IPS DF 4.7 (cell line): ENCODE results near the gene CIDEC.
A peak's percentile ranks its signal among the peaks of the same experiment; 100 is the strongest.

Source experiments
- DNase-seq: peaks from one replicate; pipeline ENCODE4 v3.0.0-alpha.2; 2013; ENCODE audit warnings: low spot score; ENCODE audit errors: extremely low read depth

CIDEC gene

DNA sequence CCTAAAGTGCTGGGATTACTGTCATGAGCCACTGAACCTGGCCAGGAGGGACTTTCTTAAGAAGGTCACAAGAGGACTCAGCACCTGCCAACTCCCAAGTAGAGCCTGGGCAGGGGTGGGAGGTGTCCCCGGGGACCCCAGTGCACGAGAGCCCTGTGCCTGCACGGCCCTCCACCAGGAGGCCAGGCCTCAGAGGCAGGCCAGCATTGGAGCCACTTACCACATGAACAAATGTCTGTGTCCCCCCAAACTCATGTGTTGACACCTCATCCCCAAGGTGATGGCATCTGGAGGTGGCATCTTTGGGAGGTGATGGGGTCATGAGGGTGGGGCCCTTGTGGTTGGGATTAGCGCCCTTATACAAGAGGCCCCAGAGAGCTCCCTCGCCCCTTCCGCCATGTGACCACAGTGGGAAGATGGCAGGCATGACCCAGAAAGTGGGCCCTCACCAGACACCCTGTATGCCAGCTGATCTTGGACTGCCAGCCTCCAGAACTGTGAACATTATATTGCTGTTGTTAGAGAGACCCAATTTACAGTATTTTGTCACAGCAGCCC lies 33.0 kb downstream of the CIDEC start:
- DNase-seq, result no peak

DNA sequence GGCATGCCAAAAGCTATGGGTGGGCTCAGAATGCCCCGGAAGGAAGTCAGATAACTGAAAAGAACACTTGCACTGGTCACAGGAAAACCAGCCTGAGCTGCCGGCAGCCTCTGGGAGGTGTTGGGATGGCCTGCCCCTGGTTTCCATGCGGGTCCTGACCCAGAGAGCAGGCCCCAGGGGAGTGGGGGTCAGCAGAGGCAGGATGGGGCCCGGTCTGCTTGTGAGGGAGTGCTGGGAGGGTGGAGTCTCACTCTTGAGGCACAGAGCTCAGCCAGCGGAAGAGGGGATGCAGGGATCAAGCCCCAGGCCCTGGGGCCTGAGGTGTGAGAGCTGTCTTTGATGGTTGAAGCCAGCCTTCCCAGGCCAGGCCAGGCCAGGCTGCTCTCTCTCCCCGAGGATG lies 33.8 kb downstream of the CIDEC start:
- no peak for DNase-seq

DNA sequence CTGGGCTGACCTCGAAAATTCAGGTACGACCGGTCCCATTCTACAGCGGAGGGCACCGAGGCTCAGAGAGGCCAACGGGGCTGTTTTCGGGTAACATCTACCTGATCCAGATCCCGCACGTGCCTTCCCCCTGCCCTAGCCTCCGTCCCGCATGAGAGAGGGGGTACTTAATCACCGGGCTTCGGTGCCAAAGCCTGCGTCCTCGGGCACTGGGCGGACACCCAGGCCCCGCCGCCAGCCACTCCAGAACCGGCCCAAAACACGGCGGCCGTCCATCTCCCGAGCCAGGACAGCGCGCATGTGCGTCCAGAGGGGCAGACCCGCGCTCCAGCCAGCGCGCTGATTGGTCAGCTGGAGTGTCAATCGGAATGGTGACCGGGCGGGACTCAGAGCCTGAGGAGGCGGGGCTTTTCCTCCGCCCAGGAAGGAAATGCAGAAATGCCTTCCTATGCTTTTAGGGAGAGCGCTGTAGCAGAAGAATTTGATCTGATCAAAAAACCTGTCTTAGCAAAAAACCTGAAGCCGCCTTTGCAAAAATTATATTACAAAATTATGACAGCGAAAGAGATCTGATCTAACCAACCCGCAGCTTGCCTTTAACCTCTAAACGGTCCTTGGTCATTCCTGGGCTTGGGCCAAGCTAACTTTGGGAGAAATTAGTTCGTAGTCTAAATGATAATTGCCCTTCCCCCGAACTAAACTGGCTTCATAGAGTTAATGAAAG lies 36.2 kb downstream of the CIDEC start, which contains the start of gene RPUSD3:
Gene RPUSD3, minus strand, starts transcription at position 294 of the 724 bp plus-strand sequence. Its CDS starts 18 bp downstream, at position 276.
- peak; percentile 82 for DNase-seq

DNA sequence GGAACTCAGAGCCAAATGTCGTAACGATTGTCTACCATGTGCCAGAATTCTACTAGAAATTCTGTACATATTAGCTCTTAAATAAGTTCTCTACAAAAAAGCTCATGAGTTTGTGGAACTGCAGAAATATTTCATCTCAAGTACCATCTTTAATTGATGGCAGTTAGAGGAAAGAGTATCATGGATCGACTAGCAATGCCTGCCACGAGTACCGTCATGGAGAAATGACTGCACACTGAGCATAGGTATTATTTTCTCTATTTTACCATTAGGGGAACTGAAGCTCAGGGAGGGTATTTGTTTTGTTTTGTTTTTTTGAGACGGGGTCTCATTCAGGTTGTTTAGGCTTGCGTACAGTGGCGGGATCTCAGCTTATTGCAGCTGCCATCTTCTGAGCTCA lies 39.0 kb downstream of the CIDEC start:
- no peak for DNase-seq

GRCh38 chr3:9838856-9839255 lies 41.2 kb downstream of the CIDEC start:
- DNase-seq, result no peak

GRCh38 chr3:9837701-9838582 lies 42.1 kb downstream of the CIDEC start:
- DNase-seq, result no peak

GRCh38 chr3:9834520-9835380 lies 45.3 kb downstream of the CIDEC start:
- DNase-seq, result no peak

DNA sequence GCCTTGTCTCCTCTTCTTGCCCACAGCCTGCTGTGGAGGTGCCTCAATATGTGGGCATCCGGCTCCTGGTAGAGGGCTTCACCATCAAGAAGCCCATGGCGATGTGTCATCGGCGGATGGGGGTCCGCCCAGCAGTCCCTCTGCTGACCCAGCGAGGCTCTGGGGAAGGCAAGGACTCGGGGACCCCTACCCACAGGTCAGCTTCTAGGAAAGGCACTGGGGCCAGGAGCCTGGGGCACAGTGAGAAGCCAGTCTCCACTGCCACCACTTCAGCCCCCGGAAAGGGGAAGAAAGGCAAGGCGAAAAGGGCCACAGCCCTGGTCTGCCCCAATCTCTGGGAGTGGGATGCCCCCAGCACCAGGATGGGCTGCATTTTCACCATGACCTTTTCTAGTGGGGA lies 47.0 kb downstream of the CIDEC start:
- DNase-seq, result no peak

- no peak for DNase-seq
These were observed 48.8 kb downstream of the CIDEC start for GRCh38 chr3:9831253-9831652.

DNA sequence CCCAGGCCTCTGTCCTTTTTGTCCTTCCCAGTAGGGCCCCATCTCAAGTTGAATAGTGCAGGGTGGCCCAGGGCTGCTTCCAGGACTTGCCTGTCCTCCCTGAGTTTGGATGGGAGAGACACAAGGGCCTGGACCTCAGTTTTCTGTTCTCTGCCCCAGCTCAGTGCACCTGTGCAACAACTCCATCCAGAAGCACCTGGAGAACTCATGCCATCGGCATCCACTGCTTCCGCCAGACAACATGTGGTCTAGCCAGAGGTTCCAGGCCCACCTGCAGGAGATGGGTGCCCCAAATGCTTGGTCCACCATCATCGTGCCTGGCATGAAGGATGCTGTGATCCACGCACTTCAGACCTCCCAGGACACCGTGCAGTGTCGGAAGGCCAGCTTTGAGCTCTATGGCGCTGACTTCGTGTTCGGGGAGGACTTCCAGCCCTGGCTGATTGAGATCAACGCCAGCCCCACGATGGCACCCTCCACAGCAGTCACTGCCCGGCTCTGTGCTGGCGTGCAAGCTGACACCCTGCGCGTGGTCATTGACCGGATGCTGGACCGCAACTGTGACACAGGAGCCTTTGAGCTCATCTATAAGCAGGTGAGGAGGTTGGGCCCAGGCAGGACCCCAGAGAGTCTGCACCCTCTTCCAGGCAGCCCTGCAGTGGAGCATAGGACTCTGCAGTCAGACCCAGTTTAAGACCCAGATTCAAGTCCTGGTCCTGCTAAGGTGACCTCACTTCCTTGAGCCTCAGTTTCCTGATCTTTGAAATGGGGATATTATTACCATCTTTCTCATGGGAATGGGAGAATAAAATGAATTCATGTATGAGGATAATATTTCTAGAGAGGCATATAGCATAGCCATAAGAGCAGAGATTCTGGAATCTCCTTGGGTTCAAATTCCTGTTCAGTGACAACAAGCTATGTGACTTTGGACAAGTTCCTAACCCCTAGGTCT lies 51.0 kb downstream of the CIDEC start:
- no peak for DNase-seq

DNA sequence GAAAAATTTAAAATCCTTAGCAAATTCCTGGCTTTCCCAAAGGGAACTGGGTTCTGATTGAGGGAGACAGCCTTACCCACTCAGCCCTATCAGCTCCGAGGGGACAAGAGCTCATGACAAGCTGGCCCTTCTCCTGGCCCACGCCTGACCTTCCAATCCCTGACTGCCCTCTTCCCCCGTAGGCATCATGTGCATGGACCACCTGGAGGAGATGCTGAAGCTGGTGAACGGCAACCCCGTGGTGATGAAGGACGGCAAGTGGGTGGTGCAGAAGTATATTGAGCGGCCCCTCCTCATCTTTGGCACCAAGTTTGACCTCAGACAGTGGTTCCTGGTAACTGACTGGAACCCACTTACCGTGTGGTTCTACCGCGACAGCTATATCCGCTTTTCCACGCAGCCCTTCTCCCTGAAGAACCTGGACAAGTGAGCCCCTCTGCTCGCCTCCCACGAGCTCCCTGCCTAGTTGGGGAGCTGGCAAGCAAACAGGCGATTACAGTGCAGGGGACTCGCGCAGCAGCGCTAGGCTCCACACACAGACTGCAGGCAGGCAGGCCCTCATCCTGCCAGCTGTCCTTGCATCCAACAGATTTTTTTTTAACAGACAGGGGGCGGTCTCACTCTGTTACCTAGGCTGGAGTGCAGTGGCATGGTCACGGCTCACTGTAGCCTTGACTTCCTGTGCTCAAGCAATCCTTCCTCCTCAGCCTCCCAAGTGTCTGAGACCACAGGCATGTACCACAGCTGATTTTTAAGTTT lies 53.1 kb downstream of the CIDEC start:
- DNase-seq, result no peak

DNA sequence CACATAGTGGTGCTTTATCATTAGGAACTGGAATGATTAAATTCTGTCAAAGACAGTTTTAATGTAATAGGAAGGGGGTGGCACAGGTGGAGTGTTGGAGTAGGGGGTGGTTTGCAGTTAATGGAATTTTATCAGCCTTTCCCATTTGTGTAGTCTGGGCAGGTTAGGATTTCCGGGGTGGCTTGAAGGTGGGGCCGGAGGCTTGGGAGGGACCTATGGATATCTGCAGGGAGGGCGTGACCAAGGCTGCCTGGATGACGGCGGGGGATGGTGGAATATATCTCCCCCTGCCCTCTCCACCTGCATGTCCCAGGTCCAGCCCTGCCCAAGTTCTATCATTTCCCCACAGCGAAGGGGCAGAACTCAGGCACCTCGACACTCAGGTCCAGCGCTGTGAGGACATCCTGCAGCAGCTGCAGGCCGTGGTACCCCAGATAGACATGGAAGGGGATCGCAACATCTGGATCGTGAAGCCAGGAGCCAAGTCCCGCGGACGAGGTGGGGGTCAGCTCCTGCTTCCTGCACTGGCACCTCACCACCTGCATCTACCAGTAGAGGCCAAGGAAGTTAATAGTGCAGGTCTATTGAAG lies 54.5 kb downstream of the CIDEC start:
- DNase-seq, result no peak

- DNase-seq, result no peak
These were observed 59.1 kb downstream of the CIDEC start for GRCh38 chr3:9820946-9821345.

DNA sequence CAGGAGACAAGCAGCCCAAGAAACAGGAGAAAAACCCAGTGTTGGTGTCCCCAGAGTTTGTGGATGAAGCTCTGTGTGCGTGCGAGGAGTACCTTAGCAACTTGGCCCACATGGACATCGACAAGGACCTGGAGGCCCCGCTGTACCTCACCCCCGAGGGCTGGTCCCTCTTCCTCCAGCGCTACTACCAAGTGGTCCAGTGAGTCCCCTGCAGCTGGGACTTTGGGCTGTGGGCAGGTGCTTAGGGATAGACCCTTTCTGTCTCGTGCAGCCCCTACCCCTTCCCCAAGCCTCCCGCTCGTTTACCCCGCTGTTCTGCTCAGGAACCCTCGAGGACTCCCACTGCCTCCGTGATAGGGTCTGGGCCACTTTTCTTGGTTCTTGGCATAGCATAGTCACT lies 59.5 kb downstream of the CIDEC start:
- no peak for DNase-seq

- DNase-seq, result no peak
These were observed 61.3 kb downstream of the CIDEC start for GRCh38 chr3:9818666-9819335.

DNA sequence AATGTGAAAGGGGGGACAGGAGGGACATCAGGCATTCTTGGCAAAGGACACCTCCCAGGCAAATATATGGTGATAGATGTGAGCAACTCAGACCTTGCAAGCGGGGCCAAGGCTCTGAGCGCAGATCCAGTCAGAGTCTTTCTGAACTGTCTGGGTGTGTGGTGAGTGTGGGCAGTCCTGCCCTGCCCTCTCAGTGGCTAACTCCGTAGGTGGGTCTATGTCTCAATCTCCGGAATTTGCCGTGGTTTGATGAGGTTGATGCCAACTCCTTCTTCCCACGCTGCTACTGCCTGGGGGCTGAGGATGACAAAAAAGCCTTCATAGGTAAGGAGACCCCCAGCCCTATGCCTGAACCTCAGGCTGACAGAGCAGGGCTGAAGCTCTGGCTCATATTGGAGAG lies 62.6 kb downstream of the CIDEC start:
- no peak for DNase-seq
